CD4-positive, alpha-beta T cell treated with Interferon alpha-2 for 1 hour (primary cell): Measurements from ENCODE around the gene PRSS33.

Experiments used
- DNase-seq, 2 donors: peaks; one replicate each; pipeline ENCODE4 v3.0.0-alpha.2; 2020 to 2022

The PRSS33 gene

GRCh38 chr16:2757344-2757743 is 30.0 kb downstream of the PRSS33 start:
- DNase-seq, result no peak

DNA sequence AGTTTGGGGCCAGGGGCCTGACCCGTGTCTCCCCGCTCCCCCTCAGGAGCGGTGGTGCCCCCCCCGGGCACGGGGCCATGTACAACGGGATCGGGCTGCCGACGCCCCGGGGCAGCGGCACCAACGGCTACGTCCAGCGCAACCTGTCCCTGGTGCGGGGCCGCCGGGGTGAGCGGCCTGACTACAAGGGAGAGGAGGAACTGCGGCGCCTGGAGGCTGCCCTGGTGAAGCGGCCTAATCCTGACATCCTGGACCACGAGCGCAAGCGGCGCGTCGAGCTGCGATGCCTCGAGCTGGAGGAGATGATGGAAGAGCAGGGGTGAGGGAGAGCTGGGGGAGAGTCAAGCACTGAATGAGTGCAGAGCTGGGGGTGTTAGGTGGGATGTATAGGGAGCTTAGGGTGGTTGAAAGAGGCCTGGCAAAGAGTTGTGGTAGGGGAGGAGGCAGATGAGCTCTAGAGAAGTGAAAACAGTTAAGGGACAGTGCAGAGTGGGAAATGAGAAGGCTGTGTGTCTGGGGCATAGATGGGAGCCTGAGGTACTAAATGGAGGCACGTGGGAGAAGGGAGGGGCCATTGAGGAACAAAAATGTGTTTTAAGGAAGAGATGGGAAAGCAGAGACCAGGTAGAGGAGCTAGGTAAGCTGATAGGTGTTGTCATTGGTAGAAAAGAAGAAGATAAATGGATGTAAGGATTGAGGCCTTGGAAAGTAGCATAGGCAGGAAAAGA is 30.9 kb downstream of the PRSS33 start:
- no peak for DNase-seq

DNA sequence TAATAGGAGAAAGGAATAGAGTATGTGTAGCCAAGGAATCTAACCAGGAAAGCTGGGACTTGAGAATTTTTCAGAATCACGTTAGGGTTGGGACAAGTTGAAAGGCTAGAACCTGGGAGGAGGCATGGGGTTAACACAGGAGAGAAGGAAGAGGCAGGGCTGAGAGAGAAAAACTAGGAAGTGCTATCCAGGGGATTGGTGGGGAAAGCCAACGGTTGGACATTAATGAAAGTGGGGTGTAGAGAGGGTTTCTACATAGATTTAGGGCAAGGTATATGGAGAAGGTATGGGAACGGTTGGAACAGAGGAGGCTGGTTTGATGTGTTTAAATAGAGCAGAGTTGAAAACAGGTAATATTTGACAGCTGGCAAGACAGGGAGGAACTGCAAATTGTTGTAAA is 32.2 kb downstream of the PRSS33 start:
- DNase-seq, result no peak

DNA sequence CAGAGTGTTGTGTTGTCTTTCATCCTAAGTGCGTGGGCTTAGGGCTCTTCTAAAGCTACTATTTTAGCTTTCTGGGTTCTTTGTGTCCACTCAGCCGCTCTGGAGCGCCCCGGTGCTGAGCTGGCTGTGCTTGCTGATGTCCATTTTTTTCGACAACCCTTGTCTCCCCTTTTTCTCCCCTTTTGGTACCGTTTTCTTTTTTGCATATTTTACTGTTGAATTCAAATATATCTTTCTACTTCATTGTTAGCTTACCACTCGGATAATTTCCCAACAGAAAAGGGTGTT is 33.7 kb downstream of the PRSS33 start:
- no peak for DNase-seq

DNA sequence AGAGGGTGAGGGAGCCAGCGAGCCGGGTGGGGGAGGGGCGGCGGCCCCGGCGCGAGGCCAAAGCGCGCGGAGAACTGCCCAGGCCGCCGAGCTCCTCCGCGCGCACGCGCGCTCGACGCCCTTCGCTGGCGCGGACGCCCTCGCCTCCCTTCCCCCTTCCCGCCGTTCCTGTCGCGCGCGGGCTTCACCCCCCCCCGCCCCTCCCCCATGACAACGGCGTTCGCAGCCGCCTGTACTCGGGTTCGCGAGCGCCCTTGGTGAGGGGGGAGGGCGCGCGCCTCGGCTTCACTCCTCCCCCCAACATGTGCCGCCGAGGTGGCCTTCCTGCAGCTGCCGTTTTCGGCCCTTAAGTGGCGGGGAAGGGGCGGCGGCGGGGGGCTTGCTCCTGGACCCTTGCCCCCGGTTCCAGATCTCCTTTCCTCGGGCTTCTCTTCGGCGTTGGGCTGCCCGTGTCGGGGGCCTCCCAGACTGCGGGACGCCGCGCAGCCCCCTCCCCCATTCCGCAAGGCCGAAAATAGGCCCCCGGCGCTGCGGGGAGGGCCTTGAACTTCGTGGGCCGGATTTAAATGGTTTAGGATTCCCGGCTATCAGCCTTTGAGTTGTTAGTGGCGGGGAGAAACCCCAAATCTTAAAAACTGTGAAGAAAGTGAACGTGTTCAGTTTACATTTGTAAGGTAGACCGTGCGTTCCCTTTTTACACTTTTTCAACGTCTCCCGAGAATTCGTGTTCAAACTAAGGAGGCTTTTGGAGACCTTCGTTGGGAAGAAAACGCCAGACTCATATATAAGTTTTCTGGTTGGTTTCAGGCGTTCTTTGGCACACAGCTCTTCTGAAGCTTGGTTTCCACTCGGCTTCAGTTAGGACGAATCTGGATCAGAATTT is 34.3 kb downstream of the PRSS33 start:
- DNase-seq, result peak; percentile 74 to 76

GRCh38 chr16:2752035-2752849 is 35.1 kb downstream of the PRSS33 start, which contains the start of gene SRRM2:
SRRM2 (plus strand) TSS chr16:2752638; CDS start chr16:2756365, 3,727 bp downstream.
- peak; percentile 94 to 96 for DNase-seq

DNA sequence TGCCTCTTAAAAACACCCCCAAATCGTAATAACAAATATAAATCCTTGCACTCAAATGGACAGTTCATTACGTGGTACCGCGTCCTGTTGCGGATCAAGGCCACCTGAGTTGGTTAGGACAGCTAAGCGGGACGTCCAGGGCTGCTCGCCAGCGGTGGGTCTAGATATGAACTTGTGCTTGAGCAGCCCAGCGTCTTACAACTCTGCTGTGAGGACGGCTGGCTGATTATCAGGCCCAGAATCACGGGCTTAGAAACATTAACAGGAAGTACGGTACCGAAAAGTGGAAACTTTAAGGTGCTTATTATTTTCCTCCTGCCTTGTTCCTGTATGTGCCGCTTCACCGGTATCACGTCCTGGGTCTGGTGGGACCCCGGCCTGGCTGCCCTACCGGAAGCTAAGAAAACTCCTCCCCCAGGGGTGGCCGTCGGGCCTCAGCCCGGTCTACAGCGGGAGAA is 35.8 kb downstream of the PRSS33 start:
- no peak for DNase-seq

DNA sequence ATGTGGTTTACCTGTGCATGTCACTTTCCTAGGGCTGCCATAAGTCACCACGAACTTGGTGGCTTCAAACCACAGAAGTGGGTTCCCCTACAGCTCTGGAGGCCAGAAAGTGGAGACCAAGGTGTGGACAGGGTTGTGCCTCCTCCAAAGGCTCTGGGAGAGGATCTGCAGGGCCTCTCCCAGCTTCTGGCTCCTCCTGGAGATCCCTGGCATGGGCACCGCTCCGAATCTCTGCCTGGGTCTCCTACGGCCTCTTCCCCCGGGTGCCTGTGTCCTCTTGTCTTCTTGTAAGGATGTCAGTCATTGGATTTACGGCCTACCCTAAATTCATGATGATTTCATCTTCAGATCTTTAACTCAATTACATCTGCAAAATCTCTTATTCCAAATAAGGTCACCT is 37.4 kb downstream of the PRSS33 start:
- DNase-seq, result no peak

DNA sequence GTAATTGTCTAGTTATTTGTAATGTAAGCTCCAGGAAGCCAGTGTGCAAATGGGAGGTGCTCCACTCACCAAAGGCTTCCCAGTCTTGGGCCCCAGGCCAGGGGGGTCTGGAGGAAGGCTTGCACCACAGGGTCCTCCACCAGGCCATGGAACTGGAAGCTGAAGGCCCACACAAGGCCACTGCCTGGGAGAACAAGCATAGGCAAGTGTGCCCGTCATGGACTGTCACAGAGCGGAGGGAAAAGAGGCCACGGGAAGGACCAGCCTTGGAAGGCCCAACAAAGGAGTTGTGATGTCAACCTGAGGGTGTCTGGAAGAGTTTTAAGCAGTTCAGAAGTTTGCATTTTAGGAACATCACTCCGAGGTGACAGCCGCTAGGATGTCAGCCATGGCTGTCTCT is 37.9 kb downstream of the PRSS33 start:
- no peak for DNase-seq

GRCh38 chr16:2748757-2749455 is 38.5 kb downstream of the PRSS33 start:
- DNase-seq, result no peak

- DNase-seq, result no peak
Observed at GRCh38 chr16:2745961-2746360, 41.4 kb downstream of the PRSS33 start.

DNA sequence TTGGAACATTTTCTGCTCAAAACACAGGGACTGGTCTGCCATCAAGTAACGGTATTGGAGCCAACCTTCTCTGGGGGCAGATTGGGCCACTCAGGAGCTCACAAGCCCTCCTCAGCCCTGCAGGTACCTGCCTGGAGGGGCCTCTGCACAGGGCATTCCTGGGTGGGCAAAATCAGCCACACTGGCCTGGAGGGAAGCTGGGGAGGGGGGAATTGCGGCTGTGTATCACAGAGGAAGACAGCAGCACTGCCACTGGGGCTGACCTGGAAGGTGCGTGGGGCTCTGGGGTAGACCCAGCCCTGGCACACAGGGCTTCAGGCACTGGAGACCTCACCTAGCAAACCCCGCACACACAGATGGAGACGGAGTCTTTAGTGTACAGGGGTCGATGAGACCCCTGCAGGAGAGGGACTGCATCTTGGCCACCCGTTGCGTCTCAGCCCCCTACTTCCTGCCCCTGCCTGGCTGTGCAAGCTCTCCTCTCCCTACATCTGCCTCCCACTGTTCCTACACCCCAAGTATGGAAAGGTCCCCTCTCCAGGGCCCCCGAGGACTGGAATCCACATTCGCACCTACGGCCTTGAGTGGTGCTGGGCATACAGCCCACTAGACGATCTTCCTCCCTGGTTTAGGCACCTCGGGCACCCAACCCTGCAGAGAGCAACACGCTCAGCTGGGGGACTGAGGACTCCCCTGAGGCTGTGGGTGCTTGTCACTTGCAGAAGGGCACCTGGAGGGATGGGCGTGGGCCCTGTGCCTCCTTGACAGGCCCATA is 42.1 kb downstream of the PRSS33 start:
- no peak for DNase-seq

DNA sequence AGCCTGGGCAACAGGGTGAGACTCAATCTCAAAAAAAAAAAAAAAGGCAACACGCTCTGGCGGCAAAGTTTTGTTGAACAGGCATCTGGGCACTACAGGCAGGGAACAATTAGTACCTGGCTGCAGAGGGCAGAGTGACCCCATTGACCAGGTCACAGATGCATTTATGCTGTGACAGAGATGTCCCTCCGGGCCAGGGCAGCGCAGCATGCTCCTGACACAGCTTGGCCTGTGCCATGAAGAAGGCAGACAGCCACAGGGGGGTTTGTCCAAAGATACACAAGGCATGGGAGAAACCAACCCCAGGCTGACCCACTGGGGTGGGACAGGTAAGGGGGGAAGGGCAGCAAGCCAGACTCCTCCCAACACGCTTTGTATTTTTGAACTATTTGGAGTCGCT is 42.6 kb downstream of the PRSS33 start:
- no peak for DNase-seq

GRCh38 chr16:2743007-2743810 is 44.2 kb downstream of the PRSS33 start:
- DNase-seq, result no peak

DNA sequence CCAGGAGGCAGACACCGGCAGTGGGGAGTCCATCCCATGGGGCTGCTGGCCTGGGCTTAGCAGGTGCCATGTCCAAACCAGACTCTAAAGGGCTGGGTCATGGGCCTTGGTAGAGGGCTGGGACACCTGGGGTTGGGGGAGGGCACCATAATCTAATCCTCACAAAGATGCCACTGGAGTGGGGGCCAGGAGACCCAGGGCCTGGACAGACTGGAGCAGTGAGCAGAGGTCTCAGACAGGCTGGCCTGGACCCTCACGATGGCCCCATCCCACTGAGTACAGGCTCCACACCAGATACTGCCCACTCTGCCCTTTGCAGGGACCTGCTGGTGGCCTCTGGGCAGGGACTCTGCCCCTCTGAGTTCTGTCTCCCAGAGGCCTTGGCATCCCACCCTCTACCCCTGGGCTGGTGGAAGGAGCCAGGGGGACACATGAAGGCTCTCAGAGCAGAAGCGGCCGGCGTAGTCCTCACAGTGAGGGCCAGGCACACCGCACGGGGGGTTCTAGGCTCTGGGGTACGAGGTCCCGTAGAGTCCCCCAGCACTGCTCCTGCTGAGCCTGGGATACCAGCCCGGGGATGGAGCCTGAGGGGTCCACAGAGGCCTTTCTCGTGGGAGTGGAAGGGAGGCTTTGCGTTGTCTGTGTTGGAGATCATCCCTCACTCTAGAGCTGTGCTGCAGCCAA is 44.9 kb downstream of the PRSS33 start:
- no peak for DNase-seq

DNA sequence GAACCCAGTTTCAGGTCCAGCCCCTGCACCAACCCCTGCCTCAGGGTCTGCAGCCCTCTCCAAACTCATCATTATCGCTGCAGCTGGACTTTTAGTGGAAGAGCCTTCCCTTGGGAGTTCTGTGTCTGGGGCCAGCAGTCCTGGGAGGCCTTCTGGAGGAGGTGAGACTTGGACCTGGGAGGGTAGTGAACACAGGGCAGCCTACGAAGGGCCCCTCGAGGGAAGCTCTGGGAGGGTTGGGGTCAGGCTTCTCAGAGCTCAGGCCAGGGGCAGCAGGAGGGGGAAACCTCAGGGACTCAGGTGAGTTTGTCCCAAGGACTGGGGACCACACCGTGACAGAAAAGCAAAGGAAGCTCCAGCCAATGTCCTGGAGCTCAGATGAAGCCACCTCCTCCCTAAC is 46.2 kb downstream of the PRSS33 start:
- no peak for DNase-seq

DNA sequence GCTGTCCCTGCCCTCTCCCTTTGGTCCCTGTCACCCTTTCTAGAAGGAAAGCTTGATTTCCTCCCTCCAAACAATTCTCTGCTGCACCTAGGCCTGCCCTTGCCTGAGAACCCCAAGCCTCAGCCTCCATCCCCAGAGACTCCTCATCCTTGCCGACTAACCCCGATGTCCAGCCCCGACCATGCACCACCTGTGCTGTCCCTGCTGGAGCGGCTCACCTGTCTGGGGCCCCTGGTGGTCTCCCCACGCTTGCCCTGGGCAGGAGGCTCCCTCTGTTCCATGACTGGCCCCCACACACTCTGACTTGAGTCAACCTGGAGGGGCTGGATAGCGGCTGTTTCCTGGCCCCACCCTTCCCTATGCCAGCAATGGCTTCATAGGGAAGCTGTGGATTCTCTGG is 46.9 kb downstream of the PRSS33 start:
- no peak for DNase-seq

GRCh38 chr16:2739625-2740430 is 47.5 kb downstream of the PRSS33 start:
- DNase-seq, result no peak

- DNase-seq, result no peak
Observed at GRCh38 chr16:2738615-2739014, 48.7 kb downstream of the PRSS33 start.
